Hematopoietic multipotent progenitor cell treated with erythropoietin and hydrocortisone succinate and interleukin-3 and kit ligand, for 6 days (in vitro differentiated cells): ENCODE results near the gene PRM3.

Experiments
- DNase-seq: peaks from one replicate; pipeline ENCODE4 v3.0.0-alpha.2; 2015

PRM3 gene

GRCh38 chr16:11280616-11281522, 7.4 kb upstream of the PRM3 start, which contains the start of gene PRM1:
TSS of gene PRM1 (minus strand) at chr16:11281330. CDS start at chr16:11281238, 92 bp downstream.
- DNase-seq: no peak

GRCh38 chr16:11278681-11279628, 5.5 kb upstream of the PRM3 start:
- DNase-seq: no peak

GRCh38 chr16:11277607-11278337, 4.3 kb upstream of the PRM3 start:
- DNase-seq: no peak

- DNase-seq: no peak
Measured at GRCh38 chr16:11276896-11277593, 3.6 kb upstream of the PRM3 start.

- DNase-seq: no peak
Measured at GRCh38 chr16:11276143-11276895, 2.9 kb upstream of the PRM3 start, which contains the start of gene PRM2. TSS of gene PRM2 (minus strand) at chr16:11276480. CDS start at chr16:11276370, 110 bp downstream.

GRCh38 chr16:11274964-11275363, 1.5 kb upstream of the PRM3 start:
- no peak for DNase-seq

GRCh38 chr16:11273721-11274324, 394 bp upstream of the PRM3 start:
- DNase-seq: no peak

- no peak for DNase-seq
Measured at GRCh38 chr16:11272484-11272883, 945 bp downstream of the PRM3 start.

- no peak for DNase-seq
Measured at GRCh38 chr16:11271610-11272009, 1.8 kb downstream of the PRM3 start.

GRCh38 chr16:11270602-11271162, 2.7 kb downstream of the PRM3 start:
- DNase-seq: no peak

- DNase-seq: no peak
Measured at GRCh38 chr16:11268921-11269375, 4.5 kb downstream of the PRM3 start, which contains the start of gene TNP2. TSS of gene TNP2 (minus strand) at chr16:11269325. CDS start at chr16:11269262, 63 bp downstream.

- no peak for DNase-seq
Measured at GRCh38 chr16:11265124-11265523, 8.3 kb downstream of the PRM3 start.

- no peak for DNase-seq
Measured at GRCh38 chr16:11264155-11264832, 9.1 kb downstream of the PRM3 start.

GRCh38 chr16:11263737-11264136, 9.7 kb downstream of the PRM3 start:
- no peak for DNase-seq

GRCh38 chr16:11262915-11263314, 10.5 kb downstream of the PRM3 start:
- no peak for DNase-seq

GRCh38 chr16:11260596-11260966, 12.8 kb downstream of the PRM3 start:
- no peak for DNase-seq

GRCh38 chr16:11259655-11260595, 13.5 kb downstream of the PRM3 start:
- no peak for DNase-seq
